Neural crest cell (in vitro differentiated cells): Measurements from ENCODE around the gene EYS. TPM values are rescaled to one million over a fixed set of nuclear protein-coding genes. Genes with fewer than 3 reads are reported as not detected.

ENCODE experiments used
- DNase-seq: peaks from one replicate; pipeline ENCODE4 v3.0.0; 2021; ENCODE audit warnings: low read depth, mixed read lengths, low spot score
- H3K27ac Mint-ChIP-seq: one replicate; pipeline ENCODE4 v1.8.0; 2021; ENCODE audit warnings: mild to moderate bottlenecking, mixed read lengths; ENCODE audit not compliant: unreplicated experiment
- H3K27me3 Mint-ChIP-seq: 2 replicates; pipeline ENCODE4 v1.8.0; 2021; ENCODE audit warnings: low read depth, mild to moderate bottlenecking, mixed read lengths
- H3K36me3 Mint-ChIP-seq: 2 replicates; pipeline ENCODE4 v1.8.0; 2021; ENCODE audit warnings: low read depth, mild to moderate bottlenecking, mixed read lengths
- H3K4me1 Mint-ChIP-seq: 2 replicates; pipeline ENCODE4 v1.8.0; 2021; ENCODE audit warnings: mixed read lengths
- H3K4me3 Mint-ChIP-seq: one replicate; pipeline ENCODE4 v1.8.0; 2021; ENCODE audit warnings: mild to moderate bottlenecking, mixed read lengths
- H3K9me3 Mint-ChIP-seq: 2 replicates; pipeline ENCODE4 v1.8.0; 2021; ENCODE audit warnings: mixed read lengths
- CTCF ChIP-seq: fragments of 200-600 bp; sonication (generic); conservative IDR thresholded peaks from 2 replicates; pipeline ENCODE4 v1.5.0; 2021; ENCODE audit warnings: antibody characterized with exemption, mild to moderate bottlenecking
- total RNA-seq: library from RNA; stranded (reverse); gene quantifications from 2 replicates; pipeline ENCODE4 v1.2.1, GENCODE V29; 2021

Gene EYS
- total RNA-seq, 1 donor from 2014 or later: 0.40 TPM

- no peak for DNase-seq
- no peak overlapping the region for H3K27ac Mint-ChIP-seq
- H3K27me3 Mint-ChIP-seq: no peaks in the 10 kb centered on the region
- no peaks in the 10 kb centered on the region for H3K4me1 Mint-ChIP-seq
- no peak for TF ChIP-seq CTCF
- H3K9me3 Mint-ChIP-seq: no peaks in the 10 kb centered on the region
- H3K36me3 Mint-ChIP-seq: no peaks in the 10 kb centered on the region
- H3K4me3 Mint-ChIP-seq: no peak overlapping the region
Observed at GRCh38 chr6:64270083-64270482, 1436.9 kb downstream of the EYS start.

GRCh38 chr6:64266351-64266821 lies 1440.6 kb downstream of the EYS start:
- TF ChIP-seq CTCF: no peak
- Mint-ChIP-seq H3K9me3 (no peaks in the 10 kb centered on the region), H3K27ac (no peak overlapping the region), H3K4me3 (no peak overlapping the region), H3K36me3 (no peaks in the 10 kb centered on the region), H3K4me1 (no peaks in the 10 kb centered on the region), H3K27me3 (no peaks in the 10 kb centered on the region)
- DNase-seq: no peak

GRCh38 chr6:64263778-64264177 lies 1443.2 kb downstream of the EYS start:
- H3K9me3 Mint-ChIP-seq: no peaks in the 10 kb centered on the region
- no peaks in the 10 kb centered on the region for H3K36me3 Mint-ChIP-seq
- H3K4me1 Mint-ChIP-seq: no peaks in the 10 kb centered on the region
- no peak for DNase-seq
- no peak for TF ChIP-seq CTCF
- no peak overlapping the region for H3K4me3 Mint-ChIP-seq
- no peak overlapping the region for H3K27ac Mint-ChIP-seq
- H3K27me3 Mint-ChIP-seq: no peaks in the 10 kb centered on the region

GRCh38 chr6:64259372-64259771 lies 1447.7 kb downstream of the EYS start:
- Mint-ChIP-seq H3K27me3 (no peaks in the 10 kb centered on the region), H3K27ac (no peak overlapping the region), H3K9me3 (no peaks in the 10 kb centered on the region), H3K4me3 (no peak overlapping the region), H3K4me1 (no peaks in the 10 kb centered on the region), H3K36me3 (no peaks in the 10 kb centered on the region)
- TF ChIP-seq CTCF: no peak
- no peak for DNase-seq

GRCh38 chr6:64258752-64259151 lies 1448.3 kb downstream of the EYS start:
- H3K27me3 Mint-ChIP-seq: no peaks in the 10 kb centered on the region

More at GRCh38 chr6:64258752-64259151, 1448.3 kb downstream of the EYS start:
- no peak for DNase-seq
- Mint-ChIP-seq H3K9me3 (no peaks in the 10 kb centered on the region), H3K36me3 (no peaks in the 10 kb centered on the region), H3K4me3 (no peak overlapping the region), H3K27ac (no peak overlapping the region), H3K4me1 (no peaks in the 10 kb centered on the region)
- TF ChIP-seq CTCF: no peak
